ENCODE results near the gene SNAP25.

SNAP25 gene

GRCh38 chr20:10218536-10219451 lies at the start of gene SNAP25:
Gene SNAP25 (plus strand): TSS chr20:10218830. CDS start chr20:10275492, 56,662 bp downstream.
- peak; percentile 94 to 98 (median 97) for DNase-seq

DNA sequence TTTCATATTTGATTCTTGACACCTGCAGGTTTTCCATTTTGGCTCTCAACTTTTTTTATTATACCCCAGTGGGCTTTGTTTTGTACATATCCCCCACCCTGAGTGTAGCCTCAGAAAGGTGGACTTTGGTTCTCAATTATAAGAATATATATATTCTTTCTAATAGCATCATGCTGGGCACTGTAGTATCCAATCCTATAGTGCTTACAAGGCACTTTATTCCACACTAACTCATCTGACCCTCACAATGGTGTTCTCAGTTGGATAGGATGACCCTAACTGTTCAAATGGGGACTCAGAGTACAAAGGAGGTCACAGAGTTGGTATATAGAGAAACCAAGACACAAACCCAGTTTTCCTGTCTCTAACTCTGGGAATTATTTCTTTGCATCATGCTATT lies 48.9 kb upstream of the SNAP25 start:
- DNase-seq = no peak

GRCh38 chr20:10170261-10170660 lies 48.4 kb upstream of the SNAP25 start:
- DNase-seq = peak in 2 of 3 experiments; percentile 18 to 23

- DNase-seq = peak; percentile 60 to 91 (median 87)
These were observed 46.5 kb upstream of the SNAP25 start for GRCh38 chr20:10171864-10172751.

DNA sequence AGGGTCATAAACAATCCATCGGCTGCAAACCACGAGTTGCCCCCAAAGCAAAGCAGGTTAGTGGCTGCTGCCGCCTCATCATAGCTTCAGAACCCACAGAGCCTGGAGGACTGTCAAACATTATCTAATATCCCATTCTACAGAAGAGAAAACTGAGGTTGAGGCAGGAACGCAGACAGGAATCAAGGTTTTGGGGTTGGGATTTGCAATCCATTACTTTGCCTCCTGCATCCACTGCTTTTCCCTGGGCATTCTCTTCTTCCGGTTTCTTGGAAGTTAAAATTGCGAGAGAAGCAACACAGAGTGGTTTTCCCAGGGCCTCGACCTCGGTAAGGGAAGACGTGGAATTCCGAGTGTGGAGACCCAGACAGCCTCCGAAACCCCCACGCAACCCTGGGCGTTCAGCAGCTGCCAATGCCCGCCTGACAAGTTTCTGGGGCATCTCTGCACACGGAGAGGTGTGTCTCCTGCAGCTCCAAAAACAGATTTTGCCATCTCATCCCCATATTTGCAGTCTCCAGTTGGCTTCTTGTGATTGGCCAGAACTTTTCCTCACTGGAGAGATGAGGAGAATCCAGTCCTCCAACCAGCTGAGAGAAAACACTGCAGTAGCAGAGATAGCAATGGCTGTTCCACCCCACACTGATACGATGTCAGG lies 45.5 kb upstream of the SNAP25 start:
- DNase-seq = no peak

DNA sequence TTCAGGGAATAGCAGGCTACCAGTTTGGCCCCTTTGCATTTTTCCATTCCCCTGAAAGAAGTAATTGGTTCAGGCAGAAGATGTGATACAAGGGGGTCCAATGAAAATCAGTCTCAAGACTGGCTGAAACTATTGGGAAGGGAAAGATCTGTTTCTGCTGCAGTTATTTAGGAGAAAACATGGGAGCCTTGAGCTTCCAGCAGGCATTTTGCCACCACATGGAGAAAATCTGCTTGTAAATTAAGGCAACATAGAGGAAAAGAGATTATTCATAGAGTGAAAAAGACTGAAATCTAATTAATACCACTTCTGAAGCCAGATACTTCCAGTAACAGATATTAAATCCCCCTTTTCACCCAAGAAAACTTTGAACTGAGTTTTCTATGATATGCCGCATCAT lies 44.2 kb upstream of the SNAP25 start:
- DNase-seq = no peak

- DNase-seq = no peak
These were observed 41.3 kb upstream of the SNAP25 start for GRCh38 chr20:10177326-10177725.

DNA sequence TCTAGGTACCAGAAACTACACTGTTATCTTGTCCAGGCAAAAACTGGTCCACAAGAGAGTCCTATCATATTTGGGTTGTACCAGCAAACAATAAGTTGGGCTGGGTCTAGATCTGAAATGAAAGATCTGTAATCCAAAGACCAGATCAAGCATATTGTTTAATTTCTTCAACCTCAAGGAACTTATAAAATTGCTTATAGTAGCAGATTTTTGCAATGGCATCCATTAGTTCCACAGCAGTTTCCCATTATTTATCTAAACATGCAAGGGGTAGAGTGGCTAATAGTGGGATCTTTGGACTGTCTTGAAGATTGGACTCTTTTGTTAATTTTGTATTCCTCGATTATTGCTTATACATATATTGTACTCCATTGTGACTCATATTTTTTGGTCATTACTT lies 40.5 kb upstream of the SNAP25 start:
- no peak for DNase-seq

GRCh38 chr20:10178727-10179313 lies 39.8 kb upstream of the SNAP25 start:
- no peak for DNase-seq

DNA sequence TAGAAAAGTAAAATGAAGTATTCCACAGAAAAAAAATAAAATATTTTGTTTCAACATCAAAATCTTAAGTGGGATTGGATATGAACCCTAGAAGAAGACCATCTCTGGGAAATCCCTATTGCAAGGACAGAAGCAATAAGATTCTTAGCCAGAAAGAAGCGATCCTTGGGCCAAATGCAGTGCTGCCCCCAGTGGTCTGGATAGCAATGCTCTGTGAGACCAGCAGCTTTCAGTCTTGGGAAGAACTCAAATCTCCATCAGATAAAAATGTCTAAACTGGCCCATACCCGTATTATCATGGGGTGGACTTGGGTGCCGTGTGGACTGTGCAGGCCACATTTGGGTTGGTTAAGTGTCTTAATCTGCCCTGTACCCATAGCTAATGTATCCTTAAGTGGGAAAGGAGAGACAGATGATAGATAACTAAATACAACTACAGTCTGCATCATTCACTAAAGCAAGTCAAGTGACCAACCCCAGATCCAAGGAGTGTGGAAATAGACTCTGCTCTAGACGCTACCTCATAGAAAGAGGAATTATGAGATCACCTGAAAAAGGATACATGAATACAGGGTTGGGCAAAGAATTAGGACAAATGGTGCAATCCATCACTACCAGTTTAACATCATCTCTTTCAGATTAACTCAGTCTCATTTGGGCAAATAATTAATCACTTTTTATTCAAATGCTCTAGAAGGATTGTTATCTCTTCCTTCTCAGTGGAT lies 38.9 kb upstream of the SNAP25 start:
- no peak for DNase-seq

- DNase-seq = no peak
These were observed 37.9 kb upstream of the SNAP25 start for GRCh38 chr20:10180651-10181235.

GRCh38 chr20:10185741-10186558 lies 32.7 kb upstream of the SNAP25 start:
- DNase-seq = peak in 2 of 3 experiments; percentile 55 to 83

DNA sequence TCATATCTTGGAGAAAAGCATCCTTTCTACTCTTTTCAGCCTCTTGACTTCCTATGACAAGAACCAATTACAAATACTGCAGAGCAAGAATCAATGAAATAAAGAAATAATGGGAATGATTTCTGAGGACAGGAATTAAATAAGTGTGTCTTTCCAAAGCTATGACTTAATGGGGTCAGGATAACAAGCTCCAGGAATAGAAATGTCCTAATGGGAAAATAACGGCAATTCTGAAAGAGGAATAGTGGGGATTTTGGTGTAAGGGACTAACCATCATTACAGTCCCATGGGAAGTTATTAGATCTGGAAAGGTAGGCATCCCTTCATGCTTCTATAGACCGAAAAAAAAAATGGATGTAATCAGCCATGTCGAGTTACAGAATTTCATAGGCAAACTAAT lies 28.2 kb upstream of the SNAP25 start:
- DNase-seq = no peak

- no peak for DNase-seq
These were observed 26.5 kb upstream of the SNAP25 start for GRCh38 chr20:10192171-10192570.

GRCh38 chr20:10194166-10194565 lies 24.5 kb upstream of the SNAP25 start:
- DNase-seq = no peak

DNA sequence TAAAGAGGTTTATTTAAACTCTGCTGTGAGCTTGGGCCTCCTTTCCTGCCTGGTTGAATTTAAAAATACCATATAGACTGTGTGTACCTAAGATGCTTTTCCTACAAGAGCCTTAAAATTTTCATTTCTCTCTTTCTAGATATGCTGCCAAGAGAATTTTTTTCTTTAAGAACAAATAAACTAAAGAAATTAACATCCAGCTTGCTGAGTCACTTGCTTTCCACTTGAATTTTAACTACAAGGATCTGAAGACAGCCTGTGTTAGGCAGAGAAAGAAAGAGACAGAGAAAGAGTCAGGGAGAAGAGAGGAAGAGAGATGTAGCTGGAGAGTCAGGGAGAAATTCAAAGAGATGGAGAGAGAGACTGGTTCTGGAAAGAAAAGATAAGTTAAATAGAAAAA lies 18.3 kb upstream of the SNAP25 start:
- DNase-seq = no peak

DNA sequence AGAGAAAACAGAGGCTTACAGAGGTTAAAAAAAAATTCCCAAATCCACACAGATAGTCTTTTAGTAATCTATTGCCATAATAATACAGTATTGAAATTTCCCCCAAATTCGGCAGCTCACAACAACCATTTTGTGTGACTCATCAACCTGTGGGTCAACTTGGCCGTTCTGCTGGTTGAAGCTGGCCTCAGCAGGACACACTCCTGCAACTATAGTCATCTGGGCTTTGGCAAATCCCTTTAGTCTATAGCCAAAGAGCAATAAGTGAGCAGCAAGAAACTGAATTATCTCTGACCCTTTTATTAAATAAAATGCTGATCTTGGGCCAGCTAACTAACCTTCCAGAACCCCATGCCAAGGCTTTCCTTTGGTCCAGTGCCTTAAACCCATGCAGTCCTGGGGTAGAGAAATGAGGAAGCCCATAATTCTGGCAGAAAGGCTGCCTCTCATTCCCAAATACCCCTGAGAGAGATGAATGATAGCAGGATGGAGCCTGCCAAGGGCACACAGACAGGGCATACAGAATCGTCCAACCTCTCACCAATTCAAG lies 17.2 kb upstream of the SNAP25 start:
- no peak for DNase-seq

GRCh38 chr20:10209091-10209490 lies 9.5 kb upstream of the SNAP25 start:
- DNase-seq = no peak

GRCh38 chr20:10213526-10213925 lies 5.1 kb upstream of the SNAP25 start:
- no peak for DNase-seq

- peak in 2 of 3 experiments; percentile 46 to 58 for DNase-seq
These were observed 2.4 kb upstream of the SNAP25 start for GRCh38 chr20:10216146-10216791.
